Esophagus squamous epithelium (tissue), 5 donors: ENCODE measurements around the gene MBNL2. TPM values are rescaled to one million over a fixed set of nuclear protein-coding genes. Genes with fewer than 3 reads are reported as not detected.

Experiments used
- DNase-seq: peaks from one replicate; lab custom pipeline; 2025; lab: John Stamatoyannopoulos, UW
- H3K27ac ChIP-seq, 4 donors: fragments of 200-600 bp; sonication (generic); one replicate each; pipeline ENCODE4 v1.5.1; 2016 to 2019; ENCODE audit warnings: mild to moderate bottlenecking in 1 of 4
- H3K27me3 ChIP-seq, 4 donors: fragments of 200-600 bp; sonication (generic); 1 replicate in 3 of 4; 2 replicates in 1 of 4; pipeline versions ENCODE4 v1.5.1 to v1.6.0; 2017 to 2021; ENCODE audit warnings: antibody characterized with exemption in 1 of 4
- H3K36me3 ChIP-seq, 3 donors: fragments of 200-600 bp; sonication (generic); one replicate each; pipeline ENCODE4 v1.5.1; 2016 to 2019
- H3K4me1 ChIP-seq, 3 donors: fragments of 200-600 bp; sonication (generic); one replicate each; pipeline ENCODE4 v1.5.1; 2017 to 2019
- H3K4me3 ChIP-seq, 4 donors: fragments of 200-600 bp; sonication (generic); 1 replicate in 3 of 4; 2 replicates in 1 of 4; pipeline ENCODE4 v1.5.1; 2016 to 2019; ENCODE audit warnings: mild to moderate bottlenecking in 2 of 4, moderate library complexity in 1 of 4
- H3K9me3 ChIP-seq, 3 donors: fragments of 200-600 bp; sonication (generic); one replicate each; pipeline ENCODE4 v1.5.1; 2016 to 2019
- CTCF ChIP-seq, 6 experiments: fragments of 450-650 bp in 4 of 6; fragments of 200-600 bp in 2 of 6; sonication (generic) in 2 of 6; IDR thresholded peaks; one replicate each; pipeline ENCODE4 v1.5.1; 2016 to 2019; ENCODE audit warnings: antibody characterized with exemption in 6 of 6, mild to moderate bottlenecking in 4 of 6, moderate library complexity in 4 of 6
- POLR2A ChIP-seq, 4 donors: fragments of 450-650 bp; IDR thresholded peaks; one replicate each; pipeline ENCODE4 v1.6.1; 2017; ENCODE audit warnings: antibody characterized with exemption in 4 of 4, mild to moderate bottlenecking in 4 of 4, moderate library complexity in 3 of 4
- WGBS, 2 donors: methylation state at CpG; one replicate each; pipeline ENCODE4 v1.1.5; 2018; 5-methylcytosine and 5-hydroxymethylcytosine counted together
- intact Hi-C: fragments of 100-400 bp; cut with DNase I; formaldehyde crosslinking; loops from one replicate; pipeline ENCODE4 v1.15.0; 2022
- total RNA-seq, 4 donors: library from RNA; depleted of rRNA; stranded (reverse); fragments of >200 nt; gene quantifications; one replicate each; pipeline ENCODE4 v1.1.0, GENCODE V29; 2016
- donor health status: DM: yes; HTN: yes; CAD: no.

Gene MBNL2
- total RNA-seq, 4 donors from 2014 or later: 18.3 to 58.7 (median 29.7) TPM

- Histone ChIP-seq H3K36me3 (peaks cover 0 to 41% (median 0%) of the 10 kb centered on the region in 3 donors), H3K4me1 (peaks cover 0 to 12% (median 5%) of the 10 kb centered on the region in 3 donors), H3K4me3 (no peak overlapping the region), H3K27me3 (no peaks in the 10 kb centered on the region), H3K27ac (no peak overlapping the region), H3K9me3 (no peaks in the 10 kb centered on the region)
- TF ChIP-seq POLR2A (IDR thresholded peaks at IDR 0.05) (no peak), CTCF (IDR thresholded peaks at IDR 0.05) (no peak)
- intact Hi-C loops: no loop called here
- DNase-seq: no peak
- 93 to 94% methylated on average over 5 of the region's 5 CpGs for WGBS, 2 donors
Measured at GRCh38 chr13:97382276-97382675, 160.1 kb downstream of the MBNL2 start.

- Histone ChIP-seq H3K9me3 (no peaks in the 10 kb centered on the region), H3K4me3 (no peak overlapping the region), H3K4me1 (peaks cover 0 to 12% (median 5%) of the 10 kb centered on the region in 3 donors), H3K27me3 (no peaks in the 10 kb centered on the region), H3K36me3 (peaks cover 0 to 54% (median 0%) of the 10 kb centered on the region in 3 donors), H3K27ac (no peak overlapping the region)
- DNase-seq: no peak
- TF ChIP-seq CTCF (IDR thresholded peaks at IDR 0.05) (no peak), POLR2A (IDR thresholded peaks at IDR 0.05) (no peak)
- 71 to 76% methylated on average over 2 of the region's 2 CpGs for WGBS, 2 donors
- intact Hi-C loops: no loop called here
Measured at GRCh38 chr13:97384371-97384770, 162.2 kb downstream of the MBNL2 start.

- Histone ChIP-seq H3K27ac (no peak overlapping the region), H3K4me3 (no peak overlapping the region), H3K4me1 (peaks cover 0 to 12% (median 5%) of the 10 kb centered on the region in 3 donors), H3K9me3 (no peaks in the 10 kb centered on the region), H3K36me3 (peaks cover 0 to 46% (median 0%) of the 10 kb centered on the region in 3 donors), H3K27me3 (no peaks in the 10 kb centered on the region)
- intact Hi-C loops: no loop called here
- no peak for TF ChIP-seq POLR2A (IDR thresholded peaks at IDR 0.05)
- no peak for TF ChIP-seq CTCF (IDR thresholded peaks at IDR 0.05)
- DNase-seq: no peak
Measured at GRCh38 chr13:97385146-97385545, 163.0 kb downstream of the MBNL2 start.

- Histone ChIP-seq H3K4me1 (peaks cover 0 to 12% (median 5%) of the 10 kb centered on the region in 3 donors), H3K36me3 (peaks cover 0 to 43% (median 0%) of the 10 kb centered on the region in 3 donors), H3K4me3 (no peak overlapping the region), H3K27me3 (no peaks in the 10 kb centered on the region), H3K9me3 (no peaks in the 10 kb centered on the region), H3K27ac (peak overlapping the region in 2 of 4 donors; percentile 61 to 80)
- intact Hi-C loops: no loop called here
- WGBS, 2 donors: 71 to 87% methylated on average over 3 of the region's 3 CpGs
- DNase-seq: no peak
- TF ChIP-seq CTCF (IDR thresholded peaks at IDR 0.05) (no peak), POLR2A (IDR thresholded peaks at IDR 0.05) (no peak)
Measured at GRCh38 chr13:97385854-97386253, 163.7 kb downstream of the MBNL2 start.

GRCh38 chr13:97386801-97387484 is 164.8 kb downstream of the MBNL2 start:
- TF ChIP-seq POLR2A (IDR thresholded peaks at IDR 0.05) (no peak), CTCF (IDR thresholded peaks at IDR 0.05) (no peak)
- H3K4me3 ChIP-seq: no peak overlapping the region
- H3K4me1 ChIP-seq: peaks cover 0 to 23% (median 5%) of the 10 kb centered on the region in 3 donors
- H3K9me3 ChIP-seq: no peaks in the 10 kb centered on the region
- intact Hi-C loops: no loop called here
- peaks cover 0 to 45% (median 0%) of the 10 kb centered on the region in 3 donors for H3K36me3 ChIP-seq
- DNase-seq: no peak
- no peaks in the 10 kb centered on the region for H3K27me3 ChIP-seq
- H3K27ac ChIP-seq: peak overlapping the region in 3 of 4 donors; percentile 9 to 80 (median 61)
- 70 to 76% methylated on average over 3 to 4 of the region's 4 CpGs for WGBS, 2 donors
